Measurements from ENCODE around the gene TSPAN1. TPM values are rescaled to one million over a fixed set of nuclear protein-coding genes. Genes with fewer than 3 reads are reported as not detected.

Gene TSPAN1
- total and polyA plus RNA-seq, 2 of the 13 experiments (the other 11 are each of a cell fraction or from before 2014, with no cell fraction given), result 1.7 to 2.9 TPM

DNA sequence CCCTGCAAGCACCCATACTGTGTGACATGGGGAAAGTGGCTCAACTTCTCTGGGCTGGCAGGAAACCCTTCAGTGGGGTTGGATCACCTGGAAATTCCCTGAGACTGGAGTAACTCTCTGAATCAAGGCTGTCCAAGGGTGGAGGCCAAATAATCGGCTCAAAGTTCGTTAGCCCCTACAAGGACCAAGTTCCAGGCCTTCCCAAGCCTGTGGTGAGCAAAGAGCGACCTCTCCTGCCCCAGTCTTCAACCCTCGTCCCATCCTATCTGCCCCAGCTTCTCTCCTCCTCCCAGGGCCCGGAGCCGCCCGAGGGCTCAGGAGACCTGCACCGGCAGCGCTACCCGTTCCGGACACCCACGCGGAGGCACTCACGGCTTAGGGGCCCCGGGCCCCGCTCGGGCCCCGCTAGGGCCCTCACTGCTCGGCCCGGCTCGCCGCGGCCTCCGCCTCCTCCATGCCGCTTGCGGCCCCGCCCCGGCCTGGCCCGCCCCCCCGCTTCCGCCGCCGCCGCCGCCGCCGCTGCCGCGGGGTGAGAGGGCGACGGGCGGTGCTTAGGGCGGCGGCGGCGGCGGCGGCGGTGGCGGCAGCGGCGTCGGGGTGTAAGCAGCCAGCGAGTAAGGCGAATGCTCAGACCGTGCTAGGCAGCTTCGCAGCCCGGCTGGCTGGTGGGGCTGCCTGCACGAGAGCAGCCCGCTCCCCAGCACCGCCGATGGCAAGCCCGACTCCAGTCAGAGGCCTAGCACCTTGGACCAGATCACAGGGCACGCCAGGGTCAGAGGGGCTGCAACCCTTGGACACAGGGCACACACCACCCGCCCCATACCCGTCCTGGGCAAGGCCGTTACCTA is 23.3 kb downstream of the TSPAN1 start, which contains the start of gene POMGNT1 (continued):
- TF ChIP-seq TEAD3 (CRISPR knock-in tag; optimal IDR thresholded peaks at IDR 0.05; ENCODE audit: borderline replicate concordance) (no peak), TP53 (CRISPR knock-in tag; conservative IDR thresholded peaks at IDR 0.05) (0 out of 2 replicates have a peak, but pooled peaks have one; percentile 6), NFIC (IDR thresholded peaks at IDR 0.05; ENCODE audit: low read length) (no peak), ZNF44 (CRISPR knock-in tag; IDR thresholded peaks at IDR 0.05) (no peak), CHD4 (IDR thresholded peaks at IDR 0.05; ENCODE audit: borderline replicate concordance, low read length) (no peak), TCF12 (IDR thresholded peaks at IDR 0.05) (no peak), TCF12 (CRISPR knock-in tag; IDR thresholded peaks at IDR 0.05) (peak; percentile 57; the same call in 1 of the 2 replicates), ZNF451 (CRISPR knock-in tag; IDR thresholded peaks at IDR 0.05) (0 out of 2 replicates have a peak, but pooled peaks have one; percentile 45), PHF5A (CRISPR knock-in tag; IDR thresholded peaks at IDR 0.05; ENCODE audit: low read depth, unreplicated experiment) (no peak), ERF (CRISPR knock-in tag; IDR thresholded peaks at IDR 0.05) (peak; percentile 54; the same call in 1 of the 2 replicates), ZFY (CRISPR knock-in tag; IDR thresholded peaks at IDR 0.05) (peak; percentile 90), PAF1 (CRISPR knock-in tag; IDR thresholded peaks at IDR 0.05) (no peak), MIER2 (CRISPR knock-in tag; IDR thresholded peaks at IDR 0.05) (no peak), FOXP1 (IDR thresholded peaks at IDR 0.05) (no peak), FOXP1 (CRISPR knock-in tag; IDR thresholded peaks at IDR 0.05) (no peak), POLR2A (IDR thresholded peaks at IDR 0.05; ENCODE audit: insufficient read depth in 1 of 2, low read depth in 2 of 2, low read length in 2 of 2) (peak; percentile 82 to 86), KAT8 (CRISPR knock-in tag; IDR thresholded peaks at IDR 0.05) (peak; percentile 53; the same call in 1 of the 2 replicates), ZNF121 (CRISPR knock-in tag; IDR thresholded peaks at IDR 0.05) (peak; percentile 64; the same call in 1 of the 2 replicates), ZNF577 (CRISPR knock-in tag; IDR thresholded peaks at IDR 0.05; ENCODE audit: borderline replicate concordance, low read depth) (no peak), RXRA (CRISPR knock-in tag; IDR thresholded peaks at IDR 0.05) (peak; percentile 28; the same call in 1 of the 2 replicates), HNF4A (CRISPR knock-in tag; IDR thresholded peaks at IDR 0.05) (peak; percentile 90), ZNF20 (CRISPR knock-in tag; IDR thresholded peaks at IDR 0.05) (no peak), SIN3B (IDR thresholded peaks at IDR 0.05; ENCODE audit: low read length) (no peak), ZNF546 (CRISPR knock-in tag; conservative IDR thresholded peaks at IDR 0.05) (no peak), KAT2B (IDR thresholded peaks at IDR 0.05; ENCODE audit: borderline replicate concordance, low read depth, low read length) (no peak), ZSCAN25 (CRISPR knock-in tag; IDR thresholded peaks at IDR 0.05) (no peak), ZNF556 (CRISPR knock-in tag; IDR thresholded peaks at IDR 0.05; ENCODE audit: borderline replicate concordance) (0 out of 2 replicates have a peak, but pooled peaks have one; percentile 41)
- TF ChIP-seq, protein P1, sequence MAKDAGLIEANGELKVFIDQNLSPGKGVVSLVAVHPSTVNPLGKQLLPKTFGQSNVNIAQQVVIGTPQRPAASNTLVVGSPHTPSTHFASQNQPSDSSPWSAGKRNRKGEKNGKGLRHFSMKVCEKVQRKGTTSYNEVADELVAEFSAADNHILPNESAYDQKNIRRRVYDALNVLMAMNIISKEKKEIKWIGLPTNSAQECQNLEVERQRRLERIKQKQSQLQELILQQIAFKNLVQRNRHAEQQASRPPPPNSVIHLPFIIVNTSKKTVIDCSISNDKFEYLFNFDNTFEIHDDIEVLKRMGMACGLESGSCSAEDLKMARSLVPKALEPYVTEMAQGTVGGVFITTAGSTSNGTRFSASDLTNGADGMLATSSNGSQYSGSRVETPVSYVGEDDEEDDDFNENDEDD (CRISPR knock-in tag; IDR thresholded peaks at IDR 0.05; ENCODE audit: borderline replicate concordance), result no peak
- TF ChIP-seq, protein P2, sequence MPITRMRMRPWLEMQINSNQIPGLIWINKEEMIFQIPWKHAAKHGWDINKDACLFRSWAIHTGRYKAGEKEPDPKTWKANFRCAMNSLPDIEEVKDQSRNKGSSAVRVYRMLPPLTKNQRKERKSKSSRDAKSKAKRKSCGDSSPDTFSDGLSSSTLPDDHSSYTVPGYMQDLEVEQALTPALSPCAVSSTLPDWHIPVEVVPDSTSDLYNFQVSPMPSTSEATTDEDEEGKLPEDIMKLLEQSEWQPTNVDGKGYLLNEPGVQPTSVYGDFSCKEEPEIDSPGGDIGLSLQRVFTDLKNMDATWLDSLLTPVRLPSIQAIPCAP (CRISPR knock-in tag; IDR thresholded peaks at IDR 0.05; ENCODE audit: low read depth), result no peak
- TF ChIP-seq, protein P3, sequence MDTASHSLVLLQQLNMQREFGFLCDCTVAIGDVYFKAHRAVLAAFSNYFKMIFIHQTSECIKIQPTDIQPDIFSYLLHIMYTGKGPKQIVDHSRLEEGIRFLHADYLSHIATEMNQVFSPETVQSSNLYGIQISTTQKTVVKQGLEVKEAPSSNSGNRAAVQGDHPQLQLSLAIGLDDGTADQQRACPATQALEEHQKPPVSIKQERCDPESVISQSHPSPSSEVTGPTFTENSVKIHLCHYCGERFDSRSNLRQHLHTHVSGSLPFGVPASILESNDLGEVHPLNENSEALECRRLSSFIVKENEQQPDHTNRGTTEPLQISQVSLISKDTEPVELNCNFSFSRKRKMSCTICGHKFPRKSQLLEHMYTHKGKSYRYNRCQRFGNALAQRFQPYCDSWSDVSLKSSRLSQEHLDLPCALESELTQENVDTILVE (CRISPR knock-in tag; IDR thresholded peaks at IDR 0.05), result peak; percentile 5; the same call in 1 of the 2 replicates

Measured in HepG2 (cell line).